Activated T-cell treated with anti-CD3 and anti-CD28 coated beads, Interleukin-2, amount 50 U/mL, for 4 hours (primary cell): ENCODE data around the gene PIGU. TPM values are rescaled to one million over a fixed set of nuclear protein-coding genes. Genes with fewer than 3 reads are reported as not detected.

ENCODE experiments used
- ATAC-seq, 2 donors: fragments of 200-7000 bp; cut with Tn5 transposase; one replicate each; pipeline ENCODE4 v1.10.0; 2021
- DNase-seq: peaks from one replicate; pipeline ENCODE4 v3.0.0-alpha.2; 2020
- H3K27me3 Mint-ChIP-seq: one replicate; pipeline ENCODE4 v1.8.0; 2021; ENCODE audit warnings: low read depth, mixed read lengths
- H3K36me3 Mint-ChIP-seq: one replicate; pipeline ENCODE4 v1.8.0; 2022; ENCODE audit warnings: mixed read lengths; ENCODE audit not compliant: insufficient read depth
- H3K4me1 Mint-ChIP-seq: one replicate; pipeline ENCODE4 v1.8.0; 2021; ENCODE audit warnings: low read depth, mixed read lengths
- H3K4me3 Mint-ChIP-seq: one replicate; pipeline ENCODE4 v1.8.0; 2021; ENCODE audit warnings: mild to moderate bottlenecking, moderate library complexity, mixed read lengths
- H3K9me3 Mint-ChIP-seq: one replicate; pipeline ENCODE4 v1.8.0; 2021; ENCODE audit warnings: mixed read lengths
- total RNA-seq, 3 donors: library from RNA; stranded (reverse); gene quantifications; one replicate each; pipeline ENCODE4 v1.2.1, GENCODE V29; 2021

PIGU gene
- total RNA-seq, 3 donors from 2014 or later, result 21.5 to 27.3 (median 25.0) TPM

DNA sequence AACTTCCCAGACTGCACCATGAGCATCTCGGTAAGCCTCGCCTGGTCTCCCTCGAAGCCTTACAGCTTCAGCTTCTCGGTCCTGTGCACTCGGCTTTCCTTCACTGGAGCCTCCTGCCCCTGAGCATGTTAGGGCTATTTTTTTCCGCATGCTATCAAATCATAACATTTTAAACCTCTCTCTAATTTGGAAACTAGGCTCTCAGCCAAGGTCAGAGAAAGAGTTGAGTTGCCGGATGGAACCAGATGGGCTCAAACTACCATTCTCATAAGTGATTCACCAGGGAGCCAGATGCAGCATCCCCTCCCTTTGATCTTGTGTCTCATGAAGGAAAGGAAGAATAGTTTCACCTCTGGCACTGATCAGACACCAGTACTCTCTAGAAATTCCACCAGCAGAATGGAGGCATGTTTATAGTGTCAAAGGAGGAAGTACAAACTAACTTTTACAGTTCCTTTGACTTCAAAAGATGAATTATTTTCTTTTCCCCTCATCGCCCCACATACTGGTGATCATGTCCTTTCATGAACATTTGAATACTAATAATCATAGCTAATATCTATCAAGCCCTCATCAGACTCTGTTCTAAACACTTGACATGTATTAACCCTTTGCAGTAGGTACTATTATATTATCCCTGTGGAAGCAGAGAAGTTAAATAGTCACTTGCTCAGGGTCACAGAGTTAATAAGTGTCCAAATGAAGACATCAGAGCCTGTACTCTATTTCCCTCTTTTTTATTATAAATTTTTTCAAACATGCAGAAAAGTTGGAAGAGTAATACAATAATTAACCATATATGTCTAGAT, 71.7 kb downstream of the PIGU start:
- Mint-ChIP-seq H3K36me3 (peaks cover 14% of the 10 kb centered on the region), H3K4me3 (no peak overlapping the region), H3K9me3 (no peaks in the 10 kb centered on the region), H3K27me3 (no peaks in the 10 kb centered on the region), H3K4me1 (peaks cover under 1% of the 10 kb centered on the region)
- DNase-seq, result no peak
- ATAC-seq, result no peak

DNA sequence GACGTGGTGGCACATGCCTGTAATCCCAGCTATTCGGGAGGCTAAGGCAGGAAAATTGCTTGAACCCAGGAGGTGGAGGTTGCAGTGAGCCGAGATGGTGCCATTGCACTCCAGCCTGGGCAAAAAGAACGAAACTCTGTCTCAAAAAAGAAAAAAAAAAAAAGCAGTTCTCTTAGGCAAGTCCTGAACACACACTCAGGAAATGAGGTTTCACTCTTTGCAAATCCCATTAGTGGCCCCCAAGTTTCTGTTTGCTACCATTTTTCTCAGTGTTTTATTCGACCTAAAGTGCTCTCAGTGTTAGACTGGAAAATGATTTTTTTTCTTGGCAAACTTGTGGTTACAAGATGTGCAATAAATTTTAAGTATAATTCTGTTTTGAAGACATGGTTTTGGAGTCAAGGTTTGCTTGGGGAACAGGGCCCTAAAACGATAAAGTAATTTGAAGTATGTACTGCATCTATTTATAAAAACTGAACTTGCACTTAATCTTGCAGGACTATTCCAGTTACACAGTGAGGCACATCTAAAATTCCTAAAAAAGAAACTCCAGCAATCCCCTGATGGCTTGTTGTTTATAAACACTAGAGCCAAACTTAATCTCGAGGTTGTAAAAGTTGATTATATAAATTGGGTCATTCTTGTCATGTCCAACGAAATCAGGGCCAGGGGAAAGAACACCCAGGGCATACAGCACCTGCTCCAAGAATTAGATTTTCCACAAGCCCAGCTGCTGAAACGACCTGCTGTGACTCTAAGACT, 75.8 kb downstream of the PIGU start:
- ATAC-seq (no peak), DNase-seq (no peak)
- Mint-ChIP-seq H3K27me3 (no peaks in the 10 kb centered on the region), H3K36me3 (peaks cover 10% of the 10 kb centered on the region), H3K9me3 (no peaks in the 10 kb centered on the region), H3K4me1 (no peaks in the 10 kb centered on the region), H3K4me3 (no peak overlapping the region)

DNA sequence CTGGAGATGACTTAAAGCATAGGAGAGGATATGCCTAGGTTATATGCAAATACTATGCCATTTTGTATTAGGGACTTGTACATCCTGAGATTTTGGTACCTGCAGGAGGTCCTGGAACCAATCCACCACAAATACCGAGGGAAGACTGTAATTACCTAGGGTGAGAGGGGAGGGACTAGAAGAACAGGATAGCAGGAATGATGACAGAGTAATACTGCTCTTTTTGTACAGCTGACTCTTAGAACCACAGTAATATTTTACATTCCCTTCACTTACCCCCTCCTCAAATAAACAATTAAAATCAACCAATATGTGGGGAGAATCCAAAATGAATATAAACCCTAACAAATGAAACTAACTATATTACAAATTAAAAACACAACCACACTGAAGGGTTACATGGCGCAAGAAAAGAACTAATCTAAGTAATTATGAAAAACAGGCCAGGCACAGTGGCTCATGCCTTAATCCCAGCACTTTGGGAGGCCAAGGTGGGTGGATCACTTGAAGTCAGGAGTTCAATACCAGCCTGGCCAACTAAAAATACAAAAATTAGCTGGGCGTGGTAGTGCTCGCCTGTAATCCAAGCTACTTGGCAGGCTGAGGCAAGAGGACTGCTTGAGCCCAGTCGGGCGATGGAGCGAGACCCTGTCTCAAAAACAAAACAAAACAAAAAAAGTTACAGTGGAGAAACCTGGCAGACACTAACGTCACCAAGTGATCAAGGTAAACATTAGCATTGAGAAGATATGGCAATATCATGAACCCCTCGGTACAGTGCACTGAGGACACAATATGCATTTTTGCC, 81.3 kb downstream of the PIGU start:
- ATAC-seq (no peak), DNase-seq (no peak)
- Mint-ChIP-seq H3K27me3 (no peaks in the 10 kb centered on the region), H3K9me3 (no peaks in the 10 kb centered on the region), H3K36me3 (peaks cover 5% of the 10 kb centered on the region), H3K4me1 (no peaks in the 10 kb centered on the region), H3K4me3 (no peak overlapping the region)

DNA sequence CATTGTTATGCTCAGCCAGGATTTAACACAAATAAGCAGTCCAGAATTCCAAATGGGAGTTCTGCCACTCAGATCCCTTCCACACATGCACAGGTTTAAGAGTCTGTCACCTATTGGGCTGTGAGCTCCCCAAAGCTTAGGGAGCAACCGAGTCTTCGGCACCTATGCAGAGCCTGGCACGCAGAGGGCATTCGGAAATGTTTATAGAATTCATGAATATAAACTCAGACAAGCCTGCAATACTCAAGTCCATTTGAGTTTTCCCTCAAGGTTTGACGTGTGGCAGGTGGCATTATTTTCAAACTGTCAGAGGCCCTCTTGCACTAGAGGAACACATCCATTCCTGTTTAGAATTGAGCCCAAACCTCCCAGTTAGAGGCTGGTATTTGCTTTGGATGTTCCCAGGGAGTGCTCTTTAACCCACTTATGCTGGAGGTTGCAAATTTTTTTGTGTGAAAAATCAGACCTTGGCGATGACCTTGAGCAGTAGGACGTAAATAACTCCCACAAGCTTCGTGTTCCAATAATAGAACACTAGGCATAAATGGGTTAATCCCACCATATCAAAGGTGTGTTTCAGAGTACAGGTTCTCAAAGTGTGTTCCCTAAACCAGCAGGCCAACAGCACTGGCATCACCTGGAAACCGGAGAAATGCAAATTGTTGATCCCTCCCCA, 90.3 kb downstream of the PIGU start:
- no peaks in the 10 kb centered on the region for H3K9me3 Mint-ChIP-seq
- peaks cover 13% of the 10 kb centered on the region for H3K36me3 Mint-ChIP-seq
- DNase-seq (no peak), ATAC-seq (no peak)
- H3K4me3 Mint-ChIP-seq, result no peak overlapping the region
- peaks cover 5% of the 10 kb centered on the region for H3K4me1 Mint-ChIP-seq
- H3K27me3 Mint-ChIP-seq, result no peaks in the 10 kb centered on the region

DNA sequence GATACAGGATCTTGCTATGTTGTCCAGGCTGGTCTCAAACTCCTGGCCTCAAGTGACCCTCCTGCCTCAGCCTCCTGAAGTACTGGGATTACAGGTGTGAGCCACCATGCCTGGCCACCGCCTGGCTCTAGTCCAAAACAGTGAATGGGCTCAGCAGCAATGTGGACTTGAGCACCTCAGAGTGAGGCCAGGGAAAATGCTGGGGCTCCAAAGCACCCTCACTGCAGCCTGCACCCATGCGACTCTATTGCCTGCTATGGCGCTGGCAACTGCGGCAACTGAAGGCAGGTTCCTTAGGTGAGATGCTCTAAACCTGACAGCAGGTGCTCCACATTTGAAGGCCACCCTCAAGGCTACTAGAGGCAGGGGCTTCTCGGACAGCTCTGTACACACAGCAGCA, 91.9 kb downstream of the PIGU start:
- Mint-ChIP-seq H3K4me1 (peaks cover 22% of the 10 kb centered on the region), H3K9me3 (no peaks in the 10 kb centered on the region), H3K27me3 (no peaks in the 10 kb centered on the region), H3K36me3 (peaks cover 23% of the 10 kb centered on the region), H3K4me3 (no peak overlapping the region)
- DNase-seq, result no peak
- ATAC-seq, result no peak

DNA sequence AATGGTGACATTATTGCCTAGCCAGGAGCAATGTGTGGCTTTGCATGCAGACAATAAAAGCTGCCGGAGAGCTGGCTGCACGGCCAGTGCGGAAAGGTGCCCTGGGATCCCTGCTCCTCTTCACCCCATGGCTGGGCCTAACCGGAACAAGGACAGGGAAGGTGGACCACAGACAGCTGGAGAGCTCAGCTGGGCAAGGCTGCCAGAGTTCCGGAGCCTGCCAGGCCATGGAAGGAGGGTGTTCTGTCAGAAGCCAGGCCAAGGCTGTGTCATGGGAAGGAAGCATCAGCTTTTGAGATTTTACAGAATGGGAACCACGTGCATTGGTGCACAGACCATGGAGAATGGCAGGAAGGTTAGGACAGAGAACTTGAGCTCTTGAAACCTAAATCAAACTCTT, 93.3 kb downstream of the PIGU start:
- H3K4me3 Mint-ChIP-seq, result no peak overlapping the region
- peaks cover 26% of the 10 kb centered on the region for H3K4me1 Mint-ChIP-seq
- peaks cover 24% of the 10 kb centered on the region for H3K36me3 Mint-ChIP-seq

DNA sequence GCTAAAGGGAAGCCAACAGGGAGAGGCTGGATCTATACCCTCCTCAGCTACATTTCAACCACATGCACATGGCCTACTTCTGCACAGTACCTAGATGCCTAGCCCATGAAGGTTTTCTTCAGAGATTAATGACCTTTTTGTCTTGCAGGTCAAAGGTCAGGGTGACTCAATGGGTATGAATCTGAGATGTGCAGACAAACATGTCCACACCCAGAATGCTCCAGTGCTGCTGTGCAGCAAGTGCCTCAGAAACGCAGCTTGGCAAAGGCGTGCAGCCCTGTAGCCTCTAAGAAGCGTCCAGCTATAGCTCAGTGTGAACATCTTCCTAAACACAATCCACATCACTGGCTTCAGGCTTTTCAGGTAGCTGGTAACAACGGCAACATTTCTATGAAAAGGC, 94.0 kb downstream of the PIGU start:
- ATAC-seq (no peak), DNase-seq (no peak)
- no peak overlapping the region for H3K4me3 Mint-ChIP-seq
- no peaks in the 10 kb centered on the region for H3K9me3 Mint-ChIP-seq
- peaks cover 28% of the 10 kb centered on the region for H3K36me3 Mint-ChIP-seq
- H3K27me3 Mint-ChIP-seq, result no peaks in the 10 kb centered on the region
- peaks cover 26% of the 10 kb centered on the region for H3K4me1 Mint-ChIP-seq

More for the DNA sequence above, 93.3 kb downstream of the PIGU start:
- no peaks in the 10 kb centered on the region for H3K27me3 Mint-ChIP-seq
- ATAC-seq (no peak), DNase-seq (no peak)
- H3K9me3 Mint-ChIP-seq, result no peaks in the 10 kb centered on the region

DNA sequence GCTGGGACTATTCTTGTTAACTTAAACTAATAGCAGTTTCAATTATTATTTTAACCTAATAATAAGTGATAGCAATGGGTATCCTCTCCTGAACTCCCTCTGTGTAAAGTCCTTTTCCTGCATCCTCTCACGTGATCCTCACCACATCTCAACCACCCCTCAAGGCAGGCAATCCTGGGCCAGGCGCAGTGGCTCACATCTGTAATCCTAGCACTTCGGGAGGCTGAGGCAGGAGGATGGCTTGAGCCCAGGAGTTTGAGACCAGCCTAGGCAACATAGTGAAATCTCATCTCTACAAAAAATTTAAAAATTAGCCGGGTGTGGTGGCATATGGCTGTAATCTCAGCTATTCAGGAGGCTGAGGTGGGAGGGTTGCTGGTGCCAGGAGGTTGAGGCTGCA, 94.7 kb downstream of the PIGU start:
- Mint-ChIP-seq H3K4me3 (no peak overlapping the region), H3K36me3 (peaks cover 22% of the 10 kb centered on the region), H3K9me3 (no peaks in the 10 kb centered on the region), H3K4me1 (peaks cover 26% of the 10 kb centered on the region), H3K27me3 (no peaks in the 10 kb centered on the region)
- ATAC-seq (no peak), DNase-seq (no peak)

DNA sequence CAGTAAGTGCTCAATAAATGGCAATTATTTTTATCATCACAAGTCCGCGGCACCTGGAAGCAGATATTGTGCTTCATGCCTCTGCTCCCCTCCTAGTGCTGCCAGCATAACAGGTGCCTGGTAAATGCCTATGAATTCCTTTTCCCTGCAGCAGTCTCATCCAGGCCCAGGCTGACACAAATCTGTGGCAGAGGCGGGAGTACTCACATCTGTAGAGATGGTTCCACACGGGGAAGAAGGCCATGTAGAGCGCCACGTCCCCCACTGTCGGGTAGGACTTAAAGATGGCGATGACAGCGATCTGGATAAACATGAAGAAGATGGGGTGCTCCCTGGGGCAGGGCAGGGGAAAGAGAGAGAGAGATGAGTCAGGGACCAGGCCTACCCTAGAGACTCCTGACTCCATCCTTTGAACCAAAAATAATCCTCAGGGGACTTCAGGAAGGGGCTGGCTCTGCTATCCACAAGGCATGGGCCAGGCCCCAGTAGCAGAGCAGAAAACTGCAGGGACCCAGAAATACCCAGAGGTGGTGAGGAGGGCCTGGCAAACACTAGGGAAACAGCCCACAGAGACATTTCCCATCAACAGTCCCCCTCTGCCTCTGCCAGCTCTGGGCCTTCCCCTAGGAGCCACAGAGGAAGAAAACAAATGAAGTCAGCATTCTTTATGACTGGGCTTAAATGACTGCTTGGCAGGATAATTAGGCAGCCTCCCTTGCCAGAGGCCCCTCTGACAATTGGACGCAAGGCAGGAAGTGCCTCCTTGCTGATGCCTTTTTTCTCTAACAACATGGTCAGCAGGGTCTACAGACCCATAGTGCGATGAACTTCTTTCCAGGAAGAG, 95.3 kb downstream of the PIGU start:
- DNase-seq (no peak), ATAC-seq (peak; percentile 76 to 84)
- H3K9me3 Mint-ChIP-seq, result no peaks in the 10 kb centered on the region
- H3K4me1 Mint-ChIP-seq, result peaks cover 26% of the 10 kb centered on the region
- no peaks in the 10 kb centered on the region for H3K27me3 Mint-ChIP-seq
- H3K4me3 Mint-ChIP-seq, result no peak overlapping the region
- peaks cover 19% of the 10 kb centered on the region for H3K36me3 Mint-ChIP-seq

DNA sequence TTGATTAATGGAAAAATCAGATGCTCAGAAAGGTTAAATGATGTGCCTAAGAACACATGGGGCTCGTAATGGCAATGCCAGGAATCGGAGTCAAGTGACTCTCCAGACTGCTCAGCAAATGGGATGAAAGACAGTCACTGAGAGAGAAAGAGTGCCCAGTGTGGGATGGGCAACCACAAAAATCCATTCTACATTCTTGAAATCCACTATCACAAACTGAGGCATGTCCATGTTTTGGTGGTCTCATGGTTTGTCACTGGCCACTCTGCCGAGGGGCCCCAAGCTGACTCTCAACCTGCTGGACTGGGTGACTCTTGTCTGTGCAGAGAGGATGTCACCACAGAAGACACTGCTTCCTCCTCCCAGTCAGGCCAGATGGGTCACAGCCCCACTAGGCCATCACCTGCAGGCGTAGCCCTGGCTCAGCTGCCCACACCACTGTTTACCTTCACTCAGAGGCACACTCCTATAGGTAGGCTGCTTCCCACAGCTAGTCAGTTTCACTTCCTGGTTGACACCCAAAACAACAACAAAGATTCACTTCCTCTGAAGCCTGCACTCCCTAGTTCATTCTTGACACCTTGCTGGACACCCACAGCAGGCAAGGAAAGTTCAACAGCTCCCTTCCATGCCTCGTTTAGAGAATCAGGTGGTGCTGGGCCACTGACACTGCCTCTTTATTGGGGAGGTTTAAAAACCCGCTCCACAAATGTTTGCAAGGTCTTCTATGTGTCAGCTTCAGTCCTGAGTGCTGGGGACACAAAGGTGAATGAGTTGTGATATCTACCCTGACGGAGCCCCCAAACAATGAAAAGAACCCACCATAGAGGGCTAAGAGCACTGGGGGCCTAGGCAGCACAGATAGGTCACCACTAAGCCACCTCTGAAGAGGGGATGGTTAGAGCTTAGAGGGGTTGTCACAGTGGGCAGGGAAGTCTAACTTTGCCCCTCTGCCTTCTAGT, 96.6 kb downstream of the PIGU start:
- DNase-seq (no peak), ATAC-seq (peak; percentile 26 to 44)
- Mint-ChIP-seq H3K4me1 (peaks cover 26% of the 10 kb centered on the region), H3K36me3 (peaks cover 19% of the 10 kb centered on the region), H3K27me3 (no peaks in the 10 kb centered on the region), H3K9me3 (no peaks in the 10 kb centered on the region), H3K4me3 (no peak overlapping the region)

DNA sequence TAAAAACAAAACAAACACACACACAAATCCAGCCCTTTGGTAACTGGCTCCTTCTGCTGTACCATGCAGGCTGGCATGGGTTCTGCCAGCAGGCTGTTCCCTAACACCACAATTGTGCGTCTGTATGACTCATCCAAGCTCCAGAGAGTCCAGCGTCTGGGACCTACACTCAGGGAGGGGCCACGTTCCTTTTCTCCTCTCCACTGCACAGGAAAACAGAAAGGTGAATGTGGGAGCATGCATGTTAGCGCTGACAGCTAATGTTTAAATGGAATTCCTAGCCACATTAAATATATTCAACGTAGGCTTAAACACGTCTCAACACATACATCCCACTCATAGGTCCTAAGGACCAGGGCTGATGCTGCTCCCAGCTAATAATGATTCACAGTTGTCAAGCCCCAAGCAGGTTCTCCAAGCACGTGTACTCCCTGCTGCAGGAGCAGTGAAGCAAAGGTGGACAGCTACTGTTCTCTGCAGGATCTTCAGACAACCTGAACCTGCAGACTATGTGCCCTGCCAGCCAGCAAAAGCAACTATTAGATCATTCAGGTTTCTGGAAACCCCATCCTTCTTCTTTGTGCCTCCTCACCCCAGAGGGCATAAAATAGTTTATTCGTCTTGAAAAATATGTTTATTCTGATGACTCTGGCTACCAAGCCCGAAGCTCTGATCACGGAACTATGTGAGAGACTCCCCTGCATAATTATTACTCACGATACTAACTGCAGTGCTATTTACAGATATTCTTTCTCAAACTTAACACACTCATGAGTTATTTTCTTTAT, 97.5 kb downstream of the PIGU start:
- Mint-ChIP-seq H3K4me3 (no peak overlapping the region), H3K36me3 (peaks cover 22% of the 10 kb centered on the region), H3K9me3 (no peaks in the 10 kb centered on the region), H3K4me1 (peaks cover 26% of the 10 kb centered on the region), H3K27me3 (no peaks in the 10 kb centered on the region)
- ATAC-seq, result no peak
- DNase-seq, result no peak

DNA sequence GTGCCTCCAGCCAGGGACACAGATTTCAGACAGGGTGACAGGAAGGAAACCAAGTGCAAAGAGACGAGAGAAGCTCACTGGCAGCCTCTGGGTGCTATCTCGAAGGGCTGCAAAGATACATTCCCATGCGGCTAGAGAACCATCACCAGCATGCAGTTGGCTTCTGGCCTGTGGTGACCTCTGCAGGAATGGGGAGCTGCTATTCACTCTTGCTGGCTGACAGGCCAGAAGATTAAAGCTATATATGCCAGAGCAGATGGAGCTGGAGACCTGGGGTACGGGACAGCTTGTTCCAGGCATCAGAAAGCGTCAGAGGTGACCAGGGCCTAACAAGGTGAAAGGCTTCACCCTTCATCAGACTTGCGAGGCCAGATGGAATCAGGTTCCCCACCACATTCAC, 98.4 kb downstream of the PIGU start:
- H3K4me1 Mint-ChIP-seq, result peaks cover 26% of the 10 kb centered on the region
- H3K36me3 Mint-ChIP-seq, result peaks cover 26% of the 10 kb centered on the region
- no peak for DNase-seq
- no peaks in the 10 kb centered on the region for H3K9me3 Mint-ChIP-seq
- H3K4me3 Mint-ChIP-seq, result no peak overlapping the region
- ATAC-seq, result no peak
- H3K27me3 Mint-ChIP-seq, result no peaks in the 10 kb centered on the region
